DND-41 (cell line): ENCODE results near the gene CNNM1.

ENCODE experiments used
- CTCF ChIP-seq: IDR thresholded peaks from 2 replicates; pipeline ENCODE4 v1.5.1; 2012; ENCODE audit warnings: borderline replicate concordance, low read length, moderate library complexity, mild to moderate bottlenecking; ENCODE audit not compliant: poor library complexity, severe bottlenecking; ENCODE audit errors: extremely low read depth
- EZH2 ChIP-seq: IDR thresholded peaks from 3 replicates; pipeline ENCODE4 v1.6.1; 2012; ENCODE audit warnings: borderline replicate concordance, low read depth, mild to moderate bottlenecking, moderate library complexity, low read length, inconsistent platforms; ENCODE audit not compliant: severe bottlenecking

- TF ChIP-seq EZH2 (no peak), CTCF (no peak)
Observed at GRCh38 chr10:99329304-99329553, at the start of gene CNNM1.
